Activated CD8-positive, alpha-beta memory T cell treated with anti-CD3 and anti-CD28 coated beads for 1 hour (primary cell): ENCODE measurements around the gene ACAD9.
"Not testable (repeated sequence)": the region's sequence is repeated elsewhere in the genome, so short reads cannot be mapped to it uniquely, and the experiment has no call there.

Source experiments
- DNase-seq, 2 donors: peaks; one replicate each; pipeline ENCODE4 v3.0.0-alpha.2; 2020; ENCODE audit warnings: low read depth in 1 of 2; ENCODE audit errors: extremely low read depth in 1 of 2

ACAD9 gene

DNA sequence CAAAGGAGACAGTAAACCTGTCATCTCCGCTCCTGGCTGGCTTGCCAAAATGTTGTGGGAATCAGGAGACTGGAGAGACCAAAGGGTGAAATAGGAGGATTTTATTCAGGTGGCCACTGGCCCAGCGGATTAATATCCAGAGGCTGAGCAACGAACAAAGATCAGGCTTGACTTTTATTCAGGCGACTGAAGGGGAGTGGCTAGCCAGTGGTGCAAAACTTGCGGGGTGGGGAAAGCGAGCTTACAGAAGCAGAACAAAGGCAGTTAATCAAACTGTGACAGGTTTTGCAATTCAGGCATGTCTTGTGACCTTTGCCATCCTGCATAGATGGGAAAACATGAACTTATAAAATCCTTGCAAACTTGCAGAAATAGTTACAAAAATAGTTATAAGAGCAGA, 19.8 kb upstream of the ACAD9 start:
- DNase-seq = no peak

DNA sequence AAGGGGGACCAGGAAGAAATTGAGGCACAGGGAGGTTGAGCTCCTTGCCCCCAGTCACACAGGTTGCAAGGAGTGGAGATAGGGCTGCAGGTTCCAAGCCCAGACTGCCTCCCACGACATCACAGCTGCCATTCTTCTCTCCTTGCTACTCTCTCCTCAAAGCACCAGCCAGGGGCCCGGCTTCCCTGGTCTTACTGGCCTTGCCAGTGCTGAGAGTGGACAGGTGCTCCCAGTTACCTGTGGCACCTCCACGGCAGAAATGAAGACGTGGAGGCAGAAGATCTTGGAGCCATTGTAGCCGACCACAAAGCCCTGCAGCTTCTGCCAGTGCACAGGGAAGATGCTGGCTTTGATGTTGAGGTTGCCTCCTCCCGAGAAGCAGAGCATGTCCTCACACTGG, 17.9 kb upstream of the ACAD9 start:
- no peak for DNase-seq

DNA sequence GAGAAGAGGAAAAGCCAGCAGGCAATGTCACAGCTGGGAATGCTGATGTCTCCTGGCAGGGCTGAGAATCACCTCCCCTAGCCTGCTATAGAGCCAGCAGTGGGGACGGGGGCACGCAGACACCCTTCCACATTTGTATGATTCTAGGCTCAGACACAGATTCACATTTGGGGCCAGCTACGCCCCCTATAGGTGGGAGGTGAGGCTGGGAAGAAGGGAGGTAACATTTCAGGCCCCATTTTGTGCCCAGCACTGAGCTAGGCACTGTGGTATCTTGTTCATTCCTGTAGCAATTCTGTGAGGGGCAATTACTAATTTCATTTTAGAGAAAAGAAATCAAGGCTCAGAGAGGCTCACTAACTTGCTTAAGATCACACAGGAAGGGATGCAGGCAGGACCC, 15.9 kb upstream of the ACAD9 start:
- DNase-seq = no peak

DNA sequence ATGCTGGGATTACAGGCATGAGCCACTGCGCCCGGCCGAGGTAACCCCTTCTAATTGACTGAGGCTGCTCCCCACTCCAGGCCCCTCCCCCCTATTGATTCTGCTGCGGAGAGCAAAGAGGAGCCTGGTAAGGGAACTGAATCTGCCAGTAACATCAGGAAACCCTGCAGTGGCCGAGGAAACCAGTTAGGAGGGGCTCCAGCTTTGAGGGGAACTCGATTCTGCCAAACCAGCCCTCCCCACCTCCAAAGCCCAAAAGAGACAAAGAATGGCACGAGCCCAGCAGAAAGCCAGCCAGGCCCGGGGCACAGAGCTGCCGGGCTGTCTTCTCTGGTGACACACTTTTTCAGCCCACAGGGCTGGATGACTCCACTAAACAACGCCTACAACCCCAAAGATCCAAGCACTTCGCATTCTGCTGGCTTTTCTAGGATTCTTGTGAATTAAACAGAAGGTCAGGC, 15.0 kb upstream of the ACAD9 start:
- DNase-seq = no peak

DNA sequence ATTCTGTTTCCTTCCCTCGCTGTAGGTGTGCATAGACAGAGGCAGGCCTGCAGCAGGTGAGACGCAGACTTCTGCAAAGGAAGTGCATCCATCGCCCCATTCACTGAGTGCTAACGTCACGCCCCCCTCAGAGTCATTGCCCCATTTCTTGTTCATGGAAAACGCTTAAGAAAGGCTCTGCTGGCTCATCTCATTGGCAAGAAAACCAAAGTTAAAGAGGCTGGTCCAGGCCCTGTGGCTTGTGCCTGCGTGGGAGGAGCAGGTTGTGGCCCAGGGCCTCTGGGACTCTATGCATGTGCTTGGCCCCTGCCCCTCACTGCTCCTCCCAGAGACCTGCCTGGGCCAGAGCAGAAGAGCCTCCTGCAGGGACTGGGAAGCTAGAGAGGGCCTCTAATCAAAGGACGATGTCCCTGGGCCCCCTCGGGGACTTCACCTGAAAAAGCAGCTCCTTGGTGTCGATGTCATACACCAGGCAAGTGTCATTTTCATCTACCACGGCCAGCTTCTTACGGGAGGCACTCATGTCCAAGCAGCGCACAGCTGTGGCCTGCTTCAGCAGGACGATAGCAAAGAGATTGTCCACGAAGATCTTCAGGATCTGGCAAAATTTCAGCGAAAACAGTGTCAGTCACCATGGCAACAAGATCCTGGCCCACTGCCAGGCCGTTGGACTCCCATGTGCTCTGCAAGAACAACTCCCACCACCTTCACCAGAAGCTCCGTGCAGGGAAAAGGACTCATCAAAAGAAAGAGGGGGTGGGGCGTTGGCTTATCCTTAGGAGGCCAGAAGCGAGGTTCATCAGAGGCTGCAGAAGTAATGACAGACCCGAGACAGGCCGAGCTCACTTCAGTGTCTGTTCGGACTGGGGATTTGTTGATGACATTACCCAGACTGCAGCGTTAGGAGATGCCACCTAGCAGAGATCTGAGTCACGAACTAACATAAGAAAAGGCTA, 14.3 kb upstream of the ACAD9 start:
- not testable (repeated sequence) for DNase-seq

DNA sequence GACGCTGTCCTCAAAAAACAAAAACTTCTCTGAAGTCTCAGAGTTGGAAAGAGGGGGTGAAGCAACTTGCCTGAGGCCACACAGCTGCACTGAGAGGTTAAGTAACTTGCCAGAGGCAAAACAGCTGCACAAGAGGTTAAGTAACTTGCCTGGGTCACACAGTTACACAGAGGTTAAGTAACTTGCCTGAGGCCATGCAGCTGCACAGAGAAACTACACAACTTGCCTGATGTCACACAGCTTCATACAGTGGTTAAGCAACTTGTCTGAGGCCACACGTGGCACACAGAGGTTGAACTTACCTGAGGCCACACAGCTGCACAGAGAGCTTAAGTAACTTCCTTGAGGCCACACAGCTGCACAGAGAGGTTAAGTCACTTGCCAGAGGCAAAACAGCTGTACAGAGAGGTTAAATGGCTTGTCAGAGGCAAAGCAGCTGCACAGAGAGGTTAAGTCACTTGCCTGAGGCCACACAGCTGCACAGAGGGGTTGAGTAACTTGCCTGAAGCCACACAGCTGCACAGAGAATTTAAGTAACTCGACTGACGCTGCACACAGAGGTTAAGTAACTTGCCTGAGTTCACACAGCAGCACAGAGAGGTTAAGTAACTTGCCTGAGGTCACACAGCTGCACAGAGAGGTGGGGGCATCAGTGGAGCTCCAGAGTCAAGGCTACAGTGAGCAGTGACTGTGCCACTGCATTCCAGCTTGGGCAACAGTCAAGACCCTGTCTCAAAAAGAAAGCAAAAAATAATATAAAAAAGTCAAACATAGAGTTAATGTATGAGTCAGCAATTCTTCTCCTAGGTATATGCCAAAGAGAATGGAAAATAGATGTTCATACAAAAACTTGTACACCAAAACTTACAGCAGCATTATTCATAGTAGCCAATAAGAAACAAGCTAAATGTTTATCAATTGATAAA, 12.0 kb upstream of the ACAD9 start:
- no peak for DNase-seq

DNA sequence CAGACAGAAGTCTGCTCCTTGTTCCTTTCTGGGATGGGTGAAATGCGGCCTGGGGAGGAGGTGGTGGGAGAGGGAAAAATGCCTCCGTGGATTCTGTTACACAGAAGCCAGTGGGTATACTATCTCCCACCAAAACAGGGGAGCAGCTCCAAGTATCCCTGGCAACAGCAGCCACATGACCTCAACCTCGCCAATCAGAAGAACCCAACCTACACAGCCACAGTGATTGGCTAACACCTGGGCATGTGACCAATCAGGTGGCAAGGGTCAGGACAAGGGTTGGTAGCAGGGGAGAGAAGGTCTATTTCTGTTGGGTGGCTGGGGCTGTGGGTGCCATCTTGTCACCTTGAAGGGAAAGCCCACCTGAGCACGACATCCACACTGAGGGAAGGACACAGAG, 9.1 kb upstream of the ACAD9 start:
- DNase-seq = no peak

DNA sequence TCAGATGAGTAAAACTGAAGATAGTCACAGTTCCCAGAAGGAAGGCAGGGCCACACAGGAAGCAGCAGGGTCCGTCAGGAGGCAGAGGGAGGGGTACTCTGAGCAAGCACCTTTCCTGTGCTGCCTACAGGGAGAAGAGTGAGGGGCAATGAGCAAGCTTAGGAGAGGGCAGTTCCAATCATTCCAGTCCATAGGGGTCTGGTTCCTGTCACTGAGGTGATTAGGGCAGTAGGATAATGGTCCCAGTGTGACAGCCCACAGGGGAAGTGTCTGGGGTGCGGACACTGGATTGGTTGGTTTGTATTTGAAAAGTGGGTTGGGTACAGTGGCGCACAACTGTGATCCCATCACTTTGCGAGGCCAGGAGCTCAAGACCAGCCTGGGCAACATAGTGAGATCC, 7.1 kb upstream of the ACAD9 start:
- DNase-seq = no peak

DNA sequence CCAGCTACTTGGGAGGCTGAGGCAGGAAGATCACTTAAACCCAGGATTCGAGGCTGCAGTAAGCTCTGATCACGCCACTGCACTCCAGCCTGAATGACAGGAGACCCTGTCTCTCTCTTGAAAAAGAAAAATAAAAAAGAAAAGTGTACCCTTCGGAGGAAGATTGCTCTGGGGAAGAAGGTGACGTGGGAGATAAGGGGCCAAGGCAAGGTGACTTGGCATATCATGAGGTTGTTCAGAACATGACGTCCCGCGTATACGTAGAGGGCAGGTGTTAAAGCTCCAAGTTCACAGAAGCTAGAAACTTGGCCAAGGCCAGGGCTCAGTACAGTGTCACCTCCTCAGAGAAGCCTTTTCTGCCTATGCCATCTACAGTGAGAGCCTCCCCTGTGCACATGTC, 6.7 kb upstream of the ACAD9 start:
- DNase-seq = no peak

DNA sequence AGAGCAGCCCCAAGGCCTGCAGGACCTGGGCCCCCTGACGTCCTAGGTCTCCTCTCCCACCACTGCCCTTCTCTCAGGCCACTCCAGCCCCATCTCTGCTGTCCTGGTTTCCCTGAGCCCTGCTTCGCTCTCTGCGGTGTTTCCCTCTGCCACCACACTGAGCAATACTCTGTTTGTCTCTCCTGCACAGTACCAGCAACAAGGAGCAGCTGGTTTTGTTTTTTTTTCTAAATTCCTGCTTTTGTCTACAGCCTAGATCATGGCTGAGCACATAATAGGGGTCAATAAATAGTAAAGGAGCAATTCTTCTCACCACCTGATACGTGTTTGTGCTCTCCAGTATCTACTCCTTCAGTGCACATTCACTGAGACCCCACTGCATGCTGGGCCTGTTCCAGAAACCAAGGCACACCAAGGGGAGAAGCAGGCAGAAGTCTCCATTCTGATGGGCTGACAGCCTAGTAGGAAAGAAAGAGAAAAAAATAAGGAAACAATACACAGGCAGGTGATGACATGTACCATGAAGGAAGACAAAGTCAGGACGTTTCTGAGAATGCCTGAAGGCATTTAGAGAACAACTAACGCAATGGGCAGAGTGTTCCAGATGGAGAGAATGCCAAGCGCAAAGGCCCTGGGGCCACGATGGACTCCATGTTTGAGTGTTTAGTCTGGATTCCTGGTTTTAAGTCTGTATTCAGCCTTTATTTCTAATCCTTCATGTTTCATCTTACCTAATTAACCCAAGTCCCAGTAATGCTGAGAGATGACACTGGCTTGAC, 6.0 kb upstream of the ACAD9 start:
- DNase-seq = no peak

DNA sequence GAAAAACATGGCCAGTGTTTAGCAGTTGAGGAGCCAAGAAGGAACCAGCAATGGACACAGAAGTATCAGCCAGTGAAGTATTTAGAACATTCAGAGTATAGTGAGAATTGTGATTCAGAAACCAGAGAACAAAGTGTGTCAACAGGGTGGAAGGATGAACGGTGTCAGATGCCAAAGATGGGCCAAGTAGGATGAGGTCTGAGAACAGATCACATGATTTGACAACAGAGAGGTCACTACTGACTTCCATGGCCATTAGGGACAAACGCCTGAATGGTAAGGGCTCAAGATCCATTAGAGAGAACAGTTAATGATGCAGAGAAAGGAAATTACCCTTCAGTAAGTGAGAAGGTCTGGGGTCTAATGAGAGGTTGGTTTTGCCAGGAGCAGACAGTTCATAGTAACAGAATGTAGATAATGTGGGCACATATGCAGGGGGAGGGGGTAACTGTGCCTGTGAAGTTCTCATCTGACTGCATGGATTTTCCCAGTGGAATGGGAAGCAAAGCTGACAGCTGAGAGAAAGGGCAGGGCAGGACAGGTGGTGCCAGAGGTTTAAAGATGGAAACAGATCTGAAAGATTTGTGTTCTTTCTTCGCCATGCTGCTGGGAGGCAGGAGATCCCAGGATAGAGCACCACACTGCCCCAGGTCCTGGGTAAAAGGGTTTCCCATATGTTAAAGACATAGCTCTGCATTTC, 4.8 kb upstream of the ACAD9 start:
- no peak for DNase-seq

DNA sequence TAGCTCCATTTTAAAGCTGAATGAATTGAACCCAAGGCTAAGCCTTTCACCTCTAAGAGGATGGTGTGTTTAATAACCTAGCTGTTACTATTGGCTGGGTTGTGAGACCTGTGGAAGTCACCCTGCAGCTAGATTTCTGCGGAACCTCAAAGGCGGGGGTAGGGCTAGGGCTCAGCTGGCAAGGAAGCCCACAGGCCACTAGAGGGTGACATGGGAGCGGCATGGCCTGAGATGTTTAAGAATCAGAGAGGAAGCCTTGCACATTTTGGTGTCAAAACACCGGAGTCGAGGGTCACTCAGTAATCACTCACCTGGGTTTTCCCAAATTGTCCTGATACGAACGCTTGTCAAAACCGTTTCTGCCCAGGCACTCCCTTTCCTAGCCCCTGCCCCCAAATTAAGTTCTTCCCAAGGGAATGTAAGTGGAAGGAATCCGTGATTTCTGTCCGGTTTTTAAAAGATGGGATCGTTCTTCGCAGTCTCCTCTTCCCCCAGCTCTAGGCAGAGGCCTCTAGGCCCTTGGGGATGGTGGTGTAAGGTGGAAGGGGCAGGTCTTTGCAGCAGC, 3.8 kb upstream of the ACAD9 start:
- peak; percentile 21 to 22 for DNase-seq

DNA sequence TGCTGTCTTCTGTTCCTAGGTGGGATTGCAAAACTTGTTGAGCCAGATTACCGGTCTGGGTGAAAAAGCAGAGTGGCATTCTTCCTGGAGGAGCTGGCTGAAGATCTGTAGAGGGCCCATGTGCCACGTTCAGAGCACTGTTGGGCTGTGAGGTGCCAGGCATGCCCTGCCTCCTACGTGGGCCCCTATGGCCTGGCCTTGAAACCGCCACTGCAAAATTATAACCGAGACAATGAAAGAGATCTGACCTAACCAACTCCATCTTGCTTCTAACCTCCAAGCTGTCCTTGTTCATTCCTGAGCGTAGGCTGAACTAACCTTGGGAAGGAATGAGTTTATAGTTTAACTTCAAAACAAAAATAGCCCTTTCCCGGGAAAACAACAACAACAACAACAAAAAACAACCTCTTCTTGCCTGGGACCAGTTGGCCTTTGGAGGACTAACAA, 1.4 kb upstream of the ACAD9 start:
- no peak for DNase-seq

DNA sequence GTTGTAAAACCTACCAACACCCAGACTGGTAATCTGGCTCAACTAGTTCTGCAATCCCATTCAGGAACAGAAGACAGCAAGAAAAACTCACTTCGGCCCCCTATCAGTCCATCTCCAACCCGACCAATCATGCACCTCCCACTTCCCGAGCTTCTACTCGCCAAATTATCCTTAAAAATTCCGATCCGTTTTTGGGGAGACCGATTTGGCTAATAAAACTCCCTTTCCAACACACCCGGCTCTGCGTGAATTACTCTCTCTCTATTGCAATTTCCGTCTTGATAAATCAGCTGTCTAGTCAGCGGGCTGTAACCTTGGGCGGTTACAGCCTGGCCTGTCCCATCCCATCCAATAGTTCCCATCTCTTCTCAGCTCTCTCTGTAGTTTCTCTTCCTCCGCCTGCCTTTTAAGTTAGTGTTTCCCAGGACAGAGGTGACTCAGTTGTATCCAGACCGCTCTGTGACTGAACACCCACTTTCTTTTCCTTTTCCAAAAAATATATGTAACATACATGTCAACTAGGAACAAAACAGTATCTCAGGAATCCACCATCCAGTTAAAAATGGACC, 780 bp upstream of the ACAD9 start:
- DNase-seq = no peak

DNA sequence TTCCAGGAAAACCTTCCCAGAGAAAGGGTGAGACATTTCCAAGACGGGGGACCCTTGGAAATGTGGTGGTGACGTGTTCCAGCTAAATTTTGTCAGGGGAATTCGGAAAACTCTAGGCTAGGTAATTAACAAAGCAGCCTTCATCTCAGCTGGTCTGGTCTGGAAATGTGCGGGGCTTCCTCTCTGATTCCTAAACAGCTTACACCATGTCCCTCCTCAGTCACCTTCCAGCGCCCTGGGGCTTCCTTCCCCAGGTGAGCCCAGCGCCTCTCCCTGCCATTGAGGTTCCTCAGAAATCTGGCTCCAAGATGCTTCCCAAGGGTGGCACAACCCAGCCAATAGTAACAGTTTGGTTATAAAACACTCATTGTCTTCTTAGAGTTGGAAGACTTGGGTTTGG, 571 bp downstream of the ACAD9 start:
- DNase-seq = no peak

DNA sequence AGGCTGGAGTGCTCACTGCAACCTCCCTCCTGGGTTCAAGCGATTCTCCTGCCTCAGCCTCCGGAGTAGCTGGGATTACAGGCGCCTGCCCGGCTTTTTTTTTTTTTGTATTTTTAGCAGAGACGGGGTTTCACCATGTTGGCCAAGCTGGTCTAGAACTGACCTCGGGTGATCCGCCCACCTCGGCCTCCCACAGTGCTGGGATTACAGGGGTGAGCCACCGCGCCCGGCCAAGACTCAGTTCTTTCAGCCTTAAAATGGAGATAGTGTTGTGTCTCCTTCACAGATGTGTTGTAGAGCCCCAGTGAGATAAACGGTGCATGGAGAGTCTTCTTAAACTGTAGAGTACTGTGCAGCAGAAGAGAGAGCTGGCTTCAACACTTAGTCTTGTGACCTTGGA, 1.0 kb downstream of the ACAD9 start:
- not testable (repeated sequence) for DNase-seq

DNA sequence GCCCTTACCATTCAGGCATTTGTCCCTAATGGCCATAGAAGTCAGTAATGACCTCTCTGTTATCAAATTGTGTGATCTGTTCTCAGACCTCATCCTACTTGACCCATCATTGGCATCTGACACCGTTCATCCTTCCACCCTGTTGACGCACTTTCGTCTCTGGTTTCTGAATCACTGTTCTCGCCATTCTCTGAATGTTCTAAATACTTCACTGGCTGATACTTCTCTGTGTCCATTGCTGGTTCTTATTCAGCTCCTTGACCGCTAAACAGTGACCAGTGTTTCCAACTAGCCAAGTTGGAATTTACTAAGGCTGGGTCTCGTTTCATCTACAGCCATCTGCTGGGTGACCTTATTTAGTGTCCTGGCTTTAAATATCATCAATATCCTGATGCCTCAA, 2.2 kb downstream of the ACAD9 start:
- DNase-seq = no peak

DNA sequence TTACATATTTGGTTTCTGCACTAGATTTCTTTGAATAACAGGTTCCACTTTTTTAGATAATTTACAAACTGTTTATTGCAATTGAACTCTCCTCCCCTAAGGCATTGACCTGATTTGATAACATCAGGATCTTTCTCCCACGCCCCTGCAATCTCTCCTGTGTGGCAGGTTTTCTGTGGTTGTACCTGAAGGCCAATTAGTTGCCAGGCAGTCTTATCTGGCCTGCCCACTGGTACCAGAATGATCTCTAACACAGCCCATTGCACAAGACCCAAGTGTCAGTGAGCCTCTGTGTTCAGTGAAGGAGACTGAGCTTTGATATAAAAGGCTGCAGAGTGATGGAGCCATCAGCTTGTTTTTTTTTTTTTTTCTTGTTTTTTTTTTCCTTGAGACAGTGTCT, 3.3 kb downstream of the ACAD9 start:
- DNase-seq = no peak

DNA sequence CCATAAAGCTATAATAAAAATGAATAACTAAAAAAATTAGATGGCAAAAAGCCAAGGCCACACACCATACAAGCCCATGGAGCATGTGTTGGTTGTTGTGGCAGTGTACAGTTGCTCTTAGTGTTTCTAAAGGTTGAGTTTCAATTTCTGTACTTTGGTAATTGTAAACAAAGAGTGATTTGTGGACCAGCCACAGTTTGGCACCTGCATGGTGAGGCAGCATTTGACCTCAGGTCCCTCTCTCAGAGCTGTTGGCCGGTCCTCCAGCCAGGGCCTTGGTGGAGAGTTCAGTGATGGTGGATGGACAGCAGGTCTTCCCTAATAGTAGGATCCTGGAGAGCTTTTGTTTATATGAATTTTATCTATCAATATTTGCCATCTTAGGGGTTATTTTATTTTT, 5.6 kb downstream of the ACAD9 start:
- no peak for DNase-seq
